Measurements from ENCODE around the gene TMEM203. TPM values are rescaled to one million over a fixed set of nuclear protein-coding genes. Genes with fewer than 3 reads are reported as not detected.

The TMEM203 gene
- total and polyA plus RNA-seq, 9 donors: 29.2 to 40.8 (median 37.5) TPM

DNA sequence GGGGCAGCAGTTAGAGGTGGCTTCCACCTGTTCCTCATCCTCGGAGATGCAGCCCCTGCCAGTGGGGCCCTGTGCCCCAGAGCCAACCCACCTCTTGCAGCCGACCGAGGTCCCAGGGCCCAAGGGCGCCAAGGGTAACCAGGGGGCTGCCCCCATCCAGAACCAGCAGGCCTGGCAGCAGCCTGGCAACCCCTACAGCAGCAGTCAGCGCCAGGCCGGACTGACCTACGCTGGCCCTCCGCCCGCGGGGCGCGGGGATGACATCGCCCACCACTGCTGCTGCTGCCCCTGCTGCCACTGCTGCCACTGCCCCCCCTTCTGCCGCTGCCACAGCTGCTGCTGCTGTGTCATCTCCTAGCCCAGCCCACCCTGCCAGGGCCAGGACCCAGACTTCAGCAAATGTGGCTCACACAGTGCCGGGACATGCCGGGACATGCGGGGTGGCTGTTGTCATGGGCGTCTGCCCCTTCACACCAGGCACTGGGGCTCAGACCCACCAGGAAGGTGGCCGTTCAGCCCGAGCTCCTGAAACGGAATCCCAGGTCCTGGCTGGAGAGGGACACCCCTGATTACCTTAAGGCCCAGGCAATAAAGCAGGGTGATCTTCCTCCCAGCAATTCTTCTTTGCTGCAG is 20.4 kb upstream of the TMEM203 start:
- DNase-seq: no peak
- 73 to 79% (median 74%) methylated on average over 18 to 21 of the region's 21 CpGs for WGBS, 3 donors
- TF ChIP-seq EP300 (IDR thresholded peaks at IDR 0.05): no peak
- TF ChIP-seq POLR2A (IDR thresholded peaks at IDR 0.05): no peak
- TF ChIP-seq, protein P1, sequence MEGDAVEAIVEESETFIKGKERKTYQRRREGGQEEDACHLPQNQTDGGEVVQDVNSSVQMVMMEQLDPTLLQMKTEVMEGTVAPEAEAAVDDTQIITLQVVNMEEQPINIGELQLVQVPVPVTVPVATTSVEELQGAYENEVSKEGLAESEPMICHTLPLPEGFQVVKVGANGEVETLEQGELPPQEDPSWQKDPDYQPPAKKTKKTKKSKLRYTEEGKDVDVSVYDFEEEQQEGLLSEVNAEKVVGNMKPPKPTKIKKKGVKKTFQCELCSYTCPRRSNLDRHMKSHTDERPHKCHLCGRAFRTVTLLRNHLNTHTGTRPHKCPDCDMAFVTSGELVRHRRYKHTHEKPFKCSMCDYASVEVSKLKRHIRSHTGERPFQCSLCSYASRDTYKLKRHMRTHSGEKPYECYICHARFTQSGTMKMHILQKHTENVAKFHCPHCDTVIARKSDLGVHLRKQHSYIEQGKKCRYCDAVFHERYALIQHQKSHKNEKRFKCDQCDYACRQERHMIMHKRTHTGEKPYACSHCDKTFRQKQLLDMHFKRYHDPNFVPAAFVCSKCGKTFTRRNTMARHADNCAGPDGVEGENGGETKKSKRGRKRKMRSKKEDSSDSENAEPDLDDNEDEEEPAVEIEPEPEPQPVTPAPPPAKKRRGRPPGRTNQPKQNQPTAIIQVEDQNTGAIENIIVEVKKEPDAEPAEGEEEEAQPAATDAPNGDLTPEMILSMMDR (IDR thresholded peaks at IDR 0.05): no peak
- H3K9me3 ChIP-seq: no peaks in the 10 kb centered on the region
- H3K27ac ChIP-seq: no peak overlapping the region
- intact Hi-C loops (cut with DNase I): loop anchor here in 3 of 4 donors (5.0 to 10.0 kb wide), 3 partner anchors 99 to 441 kb away; no protein-coding TSS in a partner anchor
- H3K4me3 ChIP-seq: no peak overlapping the region
- peaks cover 11% of the 10 kb centered on the region for H3K27me3 ChIP-seq
- H3K4me1 ChIP-seq (ENCODE audit: insufficient read depth): peaks cover 6% of the 10 kb centered on the region
- no peaks in the 10 kb centered on the region for H3K36me3 ChIP-seq

DNA sequence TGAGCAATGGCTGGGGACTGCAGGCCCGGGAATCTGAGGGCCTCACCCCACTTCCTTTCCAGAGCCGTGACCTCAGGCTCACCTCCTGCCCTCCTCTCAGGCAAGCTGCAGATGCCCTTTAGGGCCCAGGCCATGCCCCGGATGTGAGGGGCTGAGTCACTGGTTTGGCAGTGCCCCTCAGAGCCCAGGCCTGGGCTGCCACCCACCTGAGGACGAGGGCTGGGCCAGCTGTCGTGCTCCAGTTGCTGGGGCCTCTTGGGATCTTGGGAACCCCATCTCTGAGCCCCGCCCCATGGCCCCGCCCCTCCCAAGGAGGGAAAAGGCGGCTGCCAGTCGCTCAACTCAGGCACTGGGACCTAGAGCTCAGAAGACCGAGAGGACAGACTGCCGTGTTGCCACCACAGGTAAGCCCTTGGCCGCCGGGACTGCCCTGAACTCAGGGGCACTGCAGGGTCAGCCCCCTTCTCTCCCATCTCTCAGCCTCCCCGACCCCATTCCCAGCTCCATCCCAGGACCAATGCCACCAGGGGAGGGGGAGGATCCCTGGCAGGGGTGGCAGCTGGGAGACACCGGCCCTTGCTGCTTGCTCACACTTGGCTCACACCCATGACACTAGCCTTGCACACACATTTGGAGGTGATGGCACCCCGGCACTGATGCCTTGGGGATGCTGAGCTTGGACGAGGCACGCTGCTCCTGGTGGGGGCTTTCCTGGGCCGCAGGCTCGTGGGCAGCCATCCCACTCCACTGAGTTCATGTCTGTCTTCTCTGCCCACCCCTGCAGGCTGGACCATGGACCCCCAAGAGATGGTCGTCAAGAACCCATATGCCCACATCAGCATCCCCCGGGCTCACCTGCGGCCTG is 19.6 kb upstream of the TMEM203 start, which contains the start of gene CYSRT1:
Gene CYSRT1, plus strand, starts transcription at position 345 of the 865 bp plus-strand sequence. Its CDS starts 448 bp downstream, at position 793.
- DNase-seq: no peak
- peak within 1 kb of the TSS; percentile 50 for H3K4me3 ChIP-seq
- H3K4me1 ChIP-seq (ENCODE audit: insufficient read depth): peaks cover 6% of the 10 kb centered on the region
- TF ChIP-seq POLR2A (IDR thresholded peaks at IDR 0.05) (no peak), EP300 (IDR thresholded peaks at IDR 0.05) (no peak)
- TF ChIP-seq, protein P1 (IDR thresholded peaks at IDR 0.05): no peak
- WGBS, 3 donors: 41 to 54% (median 46%) methylated on average over 22 to 23 of the region's 23 CpGs
- H3K27ac ChIP-seq: no peak within 1 kb of the TSS
- H3K9me3 ChIP-seq: no peaks in the 10 kb centered on the region
- H3K27me3 ChIP-seq: peaks cover 7% of the 10 kb centered on the region
- H3K36me3 ChIP-seq: no peaks in the 10 kb centered on the region
- intact Hi-C loops (cut with DNase I): loop anchor here in 3 of 4 donors (5.0 to 10.0 kb wide), 3 partner anchors 98 to 440 kb away; no protein-coding TSS in a partner anchor

DNA sequence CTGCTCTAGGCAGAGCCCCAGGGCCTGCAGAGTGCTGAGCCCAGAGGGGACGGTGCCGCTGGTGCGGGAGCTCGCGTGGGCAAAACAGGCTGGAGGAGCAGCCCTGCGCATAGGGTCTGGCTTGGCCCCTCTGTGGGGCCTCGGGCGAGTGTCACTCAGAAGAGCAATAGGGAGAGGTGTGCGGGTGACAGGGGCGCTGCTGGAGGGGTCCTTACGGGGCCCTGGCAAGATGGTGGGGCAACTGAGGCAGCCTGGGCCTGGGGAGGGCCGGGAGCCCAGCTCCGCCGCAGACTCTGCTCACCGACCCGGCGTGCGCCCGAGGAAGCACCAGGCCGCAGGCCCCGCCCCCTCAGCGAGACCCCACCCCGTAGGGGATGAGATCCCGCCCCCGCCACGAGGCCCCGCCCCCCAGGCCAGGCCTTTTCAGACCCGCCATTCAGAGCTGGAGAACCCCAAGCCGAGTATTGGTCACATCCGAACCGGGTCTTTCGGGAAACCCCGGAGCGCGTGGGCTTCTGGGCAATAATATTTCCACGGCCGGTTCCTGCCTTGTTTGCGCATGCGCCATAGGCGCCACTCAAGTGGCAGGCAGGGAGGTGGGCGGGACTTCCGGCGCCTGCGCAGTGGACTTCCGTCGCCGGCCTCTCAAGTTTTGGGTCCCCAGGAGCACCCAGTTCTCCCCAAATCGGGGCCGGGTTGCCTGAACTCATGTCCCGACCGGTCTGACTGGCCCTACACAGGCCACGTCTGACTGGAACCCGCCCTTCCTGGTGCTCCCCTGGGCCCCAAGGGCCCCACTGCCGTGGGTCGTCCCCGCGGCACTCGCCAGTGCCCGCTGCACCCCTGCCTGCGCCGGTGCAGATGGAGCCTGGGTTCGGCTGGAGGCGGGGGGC is 17.9 kb upstream of the TMEM203 start:
- TF ChIP-seq, protein P1 (IDR thresholded peaks at IDR 0.05): no peak
- TF ChIP-seq POLR2A (IDR thresholded peaks at IDR 0.05) (peak; percentile 26), EP300 (IDR thresholded peaks at IDR 0.05) (no peak)
- peak overlapping the region in 1 of 2 donors; percentile 62 for H3K27ac ChIP-seq
- H3K27me3 ChIP-seq: peaks cover 3% of the 10 kb centered on the region
- H3K9me3 ChIP-seq: no peaks in the 10 kb centered on the region
- 1% methylated on average over 36 to 63 of the region's 63 CpGs for WGBS, 3 donors
- peak; percentile 98 for DNase-seq
- intact Hi-C loops (cut with DNase I): loop anchor here in 1 of 4 donors (10.0 kb wide), 1 partner anchor 439 kb away; no protein-coding TSS in a partner anchor
- peak overlapping the region; percentile 50 for H3K4me3 ChIP-seq
- peaks cover 6% of the 10 kb centered on the region for H3K4me1 ChIP-seq (ENCODE audit: insufficient read depth)
- H3K36me3 ChIP-seq: no peaks in the 10 kb centered on the region

All from ovary (tissue), 9 donors.